C4-2B (cell line): Measurements from ENCODE around the gene EHBP1.

ENCODE experiments used
- CTCF ChIP-seq: fragments of 450-650 bp; conservative IDR thresholded peaks from 2 replicates; pipeline ENCODE4 v1.5.1; 2017; ENCODE audit warnings: mild to moderate bottlenecking
- ZFX ChIP-seq: fragments of 450-650 bp; IDR thresholded peaks from 2 replicates; pipeline ENCODE4 v1.6.1; 2017

- TF ChIP-seq CTCF (no peak), ZFX (no peak)
Measured at GRCh38 chr2:63059793-63060471, 354.4 kb downstream of the EHBP1 start.
